Gastrocnemius medialis (tissue), 4 donors: ENCODE data around the gene OCIAD1. TPM values are rescaled to one million over a fixed set of nuclear protein-coding genes. Genes with fewer than 3 reads are reported as not detected.
"Not testable (repeated sequence)": the region's sequence is repeated elsewhere in the genome, so short reads cannot be mapped to it uniquely, and the experiment has no call there.

Source experiments
- ATAC-seq, 2 donors: fragments of 150-250 bp; one replicate each; pipeline ENCODE4 v1.9.1; 2016
- DNase-seq, 2 donors: peaks; one replicate each; pipeline ENCODE4 v3.0.0-alpha.2; 2019
- H3K27ac ChIP-seq, 4 donors: fragments of 200-600 bp; sonication (generic); 1 replicate in 1 of 4; 2 replicates in 3 of 4; pipeline ENCODE4 v1.5.1; 2016 to 2018; ENCODE audit warnings: mild to moderate bottlenecking in 2 of 4, moderate library complexity in 1 of 4
- H3K27me3 ChIP-seq, 3 donors: fragments of 200-600 bp; sonication (generic) in 2 of 3; 1 replicate in 1 of 3; 2 replicates in 2 of 3; pipeline versions ENCODE4 v1.5.1 to v1.6.0; 2016 to 2019; ENCODE audit warnings: mild to moderate bottlenecking in 1 of 3, moderate library complexity in 1 of 3
- H3K36me3 ChIP-seq, 2 donors: fragments of 200-600 bp; sonication (generic) in 1 of 2; one replicate each; pipeline ENCODE4 v1.5.1; 2017 to 2018
- H3K4me1 ChIP-seq, 2 donors: fragments of 200-600 bp; sonication (generic) in 1 of 2; one replicate each; pipeline ENCODE4 v1.5.1; 2016 to 2017; ENCODE audit warnings: mild to moderate bottlenecking in 2 of 2
- H3K4me3 ChIP-seq, 4 donors: fragments of 200-600 bp; sonication (generic) in 3 of 4; 1 replicate in 1 of 4; 2 replicates in 3 of 4; pipeline ENCODE4 v1.5.1; 2016 to 2019; ENCODE audit warnings: mild to moderate bottlenecking in 2 of 4
- H3K9me3 ChIP-seq, 3 donors: fragments of 200-600 bp; sonication (generic) in 2 of 3; 1 replicate in 1 of 3; 2 replicates in 2 of 3; pipeline ENCODE4 v1.5.1; 2016 to 2019
- CTCF ChIP-seq, 5 experiments: fragments of 450-650 bp in 3 of 5; fragments of 200-600 bp in 2 of 5; sonication (generic) in 2 of 5; IDR thresholded peaks in 4 of 5; conservative IDR thresholded peaks in 1 of 5; 1 replicate in 4 of 5; 2 replicates in 1 of 5; pipeline ENCODE4 v1.5.1; 2016 to 2019; ENCODE audit warnings: antibody characterized with exemption in 5 of 5, mild to moderate bottlenecking in 3 of 5, moderate library complexity in 3 of 5
- POLR2A ChIP-seq, 2 donors: fragments of 450-650 bp; IDR thresholded peaks; one replicate each; pipeline ENCODE4 v1.6.1; 2017; ENCODE audit warnings: antibody characterized with exemption in 2 of 2, mild to moderate bottlenecking in 2 of 2, moderate library complexity in 2 of 2
- in situ Hi-C, 4 donors: fragments of 200-750 bp; cut with MboI; loops; one replicate each; pipeline versions ENCODE4 v1.15.0 to v1.8.0; 2017; ENCODE audit warnings: low sequenced_read_pairs in 4 of 4
- intact Hi-C: fragments of 100-400 bp; cut with DNase I; formaldehyde crosslinking; loops from one replicate; pipeline ENCODE4 v1.15.1; 2023; ENCODE audit warnings: low total_unique reads
- total RNA-seq, 4 donors: library from RNA; depleted of rRNA; stranded (reverse); fragments of >200 nt; gene quantifications; one replicate each; pipeline versions ENCODE4 v1.1.0 to v1.2.3, GENCODE V29; 2016

OCIAD1 gene
- total RNA-seq, 4 donors from 2014 or later: 84.4 to 157 (median 126) TPM

- in situ Hi-C loops (loop anchor here in 1 of 4 donors (10.0 to 25.0 kb wide), 2 partner anchors 60 to 508 kb away; partner anchors contain the start of genes OCIAD2 and SLAIN2), intact Hi-C loops (no loop called here)
- no peak overlapping the region for H3K27ac ChIP-seq
- no peaks in the 10 kb centered on the region for H3K9me3 ChIP-seq
- DNase-seq (no peak), ATAC-seq (no peak)
- H3K27me3 ChIP-seq: no peaks in the 10 kb centered on the region
- H3K4me1 ChIP-seq: peaks cover 0 to 9% of the 10 kb centered on the region in 2 donors
- no peak overlapping the region for H3K4me3 ChIP-seq
- peaks cover 0 to 50% of the 10 kb centered on the region in 2 donors for H3K36me3 ChIP-seq
- no peak for TF ChIP-seq CTCF (IDR thresholded peaks at IDR 0.05 in 4 of 5, conservative IDR thresholded peaks at IDR 0.05 in 1 of 5)
- no peak for TF ChIP-seq POLR2A (IDR thresholded peaks at IDR 0.05)
These were observed 14.0 kb downstream of the OCIAD1 start for GRCh38 chr4:48844843-48845242.

- H3K27me3 ChIP-seq, H3K27ac ChIP-seq, H3K9me3 ChIP-seq, H3K4me3 ChIP-seq, ATAC-seq, intact Hi-C loops, H3K4me1 ChIP-seq, DNase-seq: not testable (repeated sequence)
- in situ Hi-C loops: loop anchor here in 1 of 4 donors (10.0 to 25.0 kb wide), 2 partner anchors 56 to 511 kb away; partner anchors contain the start of genes OCIAD2 and SLAIN2
- peaks cover 0 to 66% of the 10 kb centered on the region in 2 donors for H3K36me3 ChIP-seq
These were observed 17.9 kb downstream of the OCIAD1 start for GRCh38 chr4:48848799-48849198.

GRCh38 chr4:48851651-48852050, 20.8 kb downstream of the OCIAD1 start:
- Histone ChIP-seq H3K36me3 (peaks cover 0 to 49% of the 10 kb centered on the region in 2 donors), H3K27ac (no peak overlapping the region), H3K4me3 (no peak overlapping the region), H3K4me1 (no peaks in the 10 kb centered on the region), H3K9me3 (no peaks in the 10 kb centered on the region), H3K27me3 (no peaks in the 10 kb centered on the region)
- TF ChIP-seq CTCF (IDR thresholded peaks at IDR 0.05 in 4 of 5, conservative IDR thresholded peaks at IDR 0.05 in 1 of 5) (no peak), POLR2A (IDR thresholded peaks at IDR 0.05) (no peak)
- ATAC-seq (no peak), DNase-seq (no peak)
- in situ Hi-C loops: no loop called here
- intact Hi-C loops: no loop called here

- in situ Hi-C loops: no loop called here
- Histone ChIP-seq H3K27ac (no peak overlapping the region), H3K9me3 (no peaks in the 10 kb centered on the region), H3K4me1 (no peaks in the 10 kb centered on the region), H3K4me3 (no peak overlapping the region), H3K36me3 (peaks cover 0 to 53% of the 10 kb centered on the region in 2 donors), H3K27me3 (no peaks in the 10 kb centered on the region)
- intact Hi-C loops: no loop called here
- no peak for ATAC-seq
- DNase-seq: no peak
- TF ChIP-seq POLR2A (IDR thresholded peaks at IDR 0.05) (no peak), CTCF (IDR thresholded peaks at IDR 0.05 in 4 of 5, conservative IDR thresholded peaks at IDR 0.05 in 1 of 5) (no peak)
These were observed 22.9 kb downstream of the OCIAD1 start for GRCh38 chr4:48853604-48854394.

GRCh38 chr4:48854395-48854683, 23.5 kb downstream of the OCIAD1 start:
- TF ChIP-seq CTCF (IDR thresholded peaks at IDR 0.05 in 4 of 5, conservative IDR thresholded peaks at IDR 0.05 in 1 of 5): no peak
- no peak for TF ChIP-seq POLR2A (IDR thresholded peaks at IDR 0.05)
- H3K27me3 ChIP-seq: no peaks in the 10 kb centered on the region
- H3K4me1 ChIP-seq: no peaks in the 10 kb centered on the region
- no peak overlapping the region for H3K27ac ChIP-seq
- ATAC-seq (no peak), DNase-seq (no peak)
- H3K4me3 ChIP-seq: no peak overlapping the region
- intact Hi-C loops (no loop called here), in situ Hi-C loops (no loop called here)
- H3K36me3 ChIP-seq: peaks cover 0 to 53% of the 10 kb centered on the region in 2 donors
- no peaks in the 10 kb centered on the region for H3K9me3 ChIP-seq
